Measurements from ENCODE around the gene SIMC1.

DNA sequence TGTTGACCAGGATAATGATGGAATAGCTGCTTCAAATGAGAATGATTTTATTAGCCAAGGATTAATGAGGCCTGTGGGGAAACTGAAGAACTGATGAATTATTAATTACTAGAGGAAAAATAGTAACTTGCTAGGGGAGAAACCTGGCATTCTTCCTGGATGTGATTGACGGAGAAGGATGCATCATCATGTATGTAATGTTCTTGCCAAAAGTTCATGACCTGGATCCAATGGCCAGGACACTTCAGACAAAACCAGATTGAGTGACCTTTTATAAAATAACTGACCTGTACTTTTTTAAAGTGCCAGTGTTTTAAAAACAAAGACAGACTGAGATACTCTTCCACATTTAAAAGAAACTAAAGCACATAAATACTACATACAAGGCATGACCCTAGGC, 99.7 kb downstream of the SIMC1 start:
- TF ChIP-seq EZH2 (IDR thresholded peaks at IDR 0.05; ENCODE audit: borderline replicate concordance, low read depth, low read length, severe bottlenecking): no peak
- TF ChIP-seq, protein P1, sequence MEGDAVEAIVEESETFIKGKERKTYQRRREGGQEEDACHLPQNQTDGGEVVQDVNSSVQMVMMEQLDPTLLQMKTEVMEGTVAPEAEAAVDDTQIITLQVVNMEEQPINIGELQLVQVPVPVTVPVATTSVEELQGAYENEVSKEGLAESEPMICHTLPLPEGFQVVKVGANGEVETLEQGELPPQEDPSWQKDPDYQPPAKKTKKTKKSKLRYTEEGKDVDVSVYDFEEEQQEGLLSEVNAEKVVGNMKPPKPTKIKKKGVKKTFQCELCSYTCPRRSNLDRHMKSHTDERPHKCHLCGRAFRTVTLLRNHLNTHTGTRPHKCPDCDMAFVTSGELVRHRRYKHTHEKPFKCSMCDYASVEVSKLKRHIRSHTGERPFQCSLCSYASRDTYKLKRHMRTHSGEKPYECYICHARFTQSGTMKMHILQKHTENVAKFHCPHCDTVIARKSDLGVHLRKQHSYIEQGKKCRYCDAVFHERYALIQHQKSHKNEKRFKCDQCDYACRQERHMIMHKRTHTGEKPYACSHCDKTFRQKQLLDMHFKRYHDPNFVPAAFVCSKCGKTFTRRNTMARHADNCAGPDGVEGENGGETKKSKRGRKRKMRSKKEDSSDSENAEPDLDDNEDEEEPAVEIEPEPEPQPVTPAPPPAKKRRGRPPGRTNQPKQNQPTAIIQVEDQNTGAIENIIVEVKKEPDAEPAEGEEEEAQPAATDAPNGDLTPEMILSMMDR (IDR thresholded peaks at IDR 0.05; ENCODE audit: extremely low read depth in 1 of 2, insufficient read depth in 1 of 2, low read depth in 1 of 2, low read length in 2 of 2): no peak
- TF ChIP-seq POLR2AphosphoS5 (IDR thresholded peaks at IDR 0.05; ENCODE audit: insufficient read depth, low read depth, low read length): no peak
- TF ChIP-seq POLR2A (IDR thresholded peaks at IDR 0.05; ENCODE audit: low read depth, low read length): no peak
- no peak for TF ChIP-seq FOS (IDR thresholded peaks at IDR 0.05; ENCODE audit: borderline replicate concordance, insufficient read depth, low read length)
- TF ChIP-seq, protein P2, sequence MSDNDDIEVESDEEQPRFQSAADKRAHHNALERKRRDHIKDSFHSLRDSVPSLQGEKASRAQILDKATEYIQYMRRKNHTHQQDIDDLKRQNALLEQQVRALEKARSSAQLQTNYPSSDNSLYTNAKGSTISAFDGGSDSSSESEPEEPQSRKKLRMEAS (IDR thresholded peaks at IDR 0.05; ENCODE audit: insufficient read depth, insufficient read length): no peak

Measured in endothelial cell of umbilical vein (primary cell).